Measurements from ENCODE around the gene ZNF77.
"Not testable (repeated sequence)": the region's sequence is repeated elsewhere in the genome, so short reads cannot be mapped to it uniquely, and the experiment has no call there.

ZNF77 gene

GRCh38 chr19:2922987-2923386 is 21.8 kb downstream of the ZNF77 start:
- TF ChIP-seq CTCF (IDR thresholded peaks at IDR 0.05; ENCODE audit: control insufficient read depth, extremely low read depth, insufficient read depth) = no peak
- DNase-seq (ENCODE audit: low read depth) = no peak
- no peak overlapping the region for H3K4me3 ChIP-seq (ENCODE audit: low read depth, low read length)

- TF ChIP-seq CTCF (IDR thresholded peaks at IDR 0.05; ENCODE audit: control insufficient read depth, extremely low read depth, insufficient read depth) = no peak
- DNase-seq (ENCODE audit: low read depth) = no peak
- no peak overlapping the region for H3K4me3 ChIP-seq (ENCODE audit: low read depth, low read length)
Observed at GRCh38 chr19:2917275-2918184, 27.2 kb downstream of the ZNF77 start.

- H3K4me3 ChIP-seq (ENCODE audit: low read depth, low read length) = no peak overlapping the region
- TF ChIP-seq CTCF (IDR thresholded peaks at IDR 0.05; ENCODE audit: control insufficient read depth, extremely low read depth, insufficient read depth) = no peak
- no peak for DNase-seq (ENCODE audit: low read depth)
Observed at GRCh38 chr19:2912306-2912705, 32.5 kb downstream of the ZNF77 start.

GRCh38 chr19:2906631-2907195 is 38.1 kb downstream of the ZNF77 start:
- H3K4me3 ChIP-seq (ENCODE audit: low read depth, low read length) = no peak overlapping the region
- TF ChIP-seq CTCF (IDR thresholded peaks at IDR 0.05; ENCODE audit: control insufficient read depth, extremely low read depth, insufficient read depth) = no peak
- DNase-seq (ENCODE audit: low read depth) = no peak

GRCh38 chr19:2905918-2906519 is 38.8 kb downstream of the ZNF77 start:
- TF ChIP-seq CTCF (IDR thresholded peaks at IDR 0.05; ENCODE audit: control insufficient read depth, extremely low read depth, insufficient read depth) = no peak
- H3K4me3 ChIP-seq (ENCODE audit: low read depth, low read length) = no peak overlapping the region
- no peak for DNase-seq (ENCODE audit: low read depth)

GRCh38 chr19:2903326-2903725 is 41.4 kb downstream of the ZNF77 start:
- not testable (repeated sequence) for DNase-seq (ENCODE audit: low read depth); H3K4me3 ChIP-seq (ENCODE audit: low read depth, low read length)

- TF ChIP-seq CTCF (IDR thresholded peaks at IDR 0.05; ENCODE audit: control insufficient read depth, extremely low read depth, insufficient read depth) = no peak
- H3K4me3 ChIP-seq (ENCODE audit: low read depth, low read length) = no peak overlapping the region
- no peak for DNase-seq (ENCODE audit: low read depth)
Observed at GRCh38 chr19:2902590-2903218, 42.1 kb downstream of the ZNF77 start.
